Stimulated activated naive CD4-positive, alpha-beta T cell (primary cell): Measurements from ENCODE around the gene DUSP11.
"Not testable (repeated sequence)": the region's sequence is repeated elsewhere in the genome, so short reads cannot be mapped to it uniquely, and the experiment has no call there.

Experiments used
- DNase-seq, 6 experiments: peaks; one replicate each; lab custom pipeline; 2025; lab: John Stamatoyannopoulos, UW

DUSP11 gene

GRCh38 chr2:73772819-73773218, 7.1 kb downstream of the DUSP11 start:
- DNase-seq, result no peak

GRCh38 chr2:73770725-73771124, 9.2 kb downstream of the DUSP11 start:
- no peak for DNase-seq

GRCh38 chr2:73766994-73767393, 12.9 kb downstream of the DUSP11 start:
- DNase-seq, result no peak

- no peak for DNase-seq
Measured at GRCh38 chr2:73766349-73766748, 13.6 kb downstream of the DUSP11 start.

- no peak for DNase-seq
Measured at GRCh38 chr2:73764945-73765344, 15.0 kb downstream of the DUSP11 start.

GRCh38 chr2:73762571-73762970, 17.3 kb downstream of the DUSP11 start:
- no peak for DNase-seq

GRCh38 chr2:73759904-73760303, 20.0 kb downstream of the DUSP11 start:
- DNase-seq, result no peak

GRCh38 chr2:73759285-73759764, 20.6 kb downstream of the DUSP11 start:
- no peak for DNase-seq

GRCh38 chr2:73754332-73754731, 25.6 kb downstream of the DUSP11 start:
- DNase-seq, result not testable (repeated sequence)

- DNase-seq, result no peak
Measured at GRCh38 chr2:73749314-73749713, 30.6 kb downstream of the DUSP11 start.

GRCh38 chr2:73746877-73747208, 33.1 kb downstream of the DUSP11 start:
- DNase-seq, result no peak

- DNase-seq, result no peak
Measured at GRCh38 chr2:73746015-73746876, 33.7 kb downstream of the DUSP11 start.

GRCh38 chr2:73740767-73741166, 39.1 kb downstream of the DUSP11 start:
- DNase-seq, result no peak

- no peak for DNase-seq
Measured at GRCh38 chr2:73739101-73739500, 40.8 kb downstream of the DUSP11 start.

- DNase-seq, result peak; percentile 86 to 94 (median 92)
Measured at GRCh38 chr2:73736855-73737779, 42.8 kb downstream of the DUSP11 start, which contains the start of gene TPRKB. Gene TPRKB, minus strand, starts transcription at chr2:73737345. Its CDS starts 2,776 bp downstream, at chr2:73734569.

- DNase-seq, result no peak
Measured at GRCh38 chr2:73736378-73736777, 43.5 kb downstream of the DUSP11 start.

- DNase-seq, result no peak
Measured at GRCh38 chr2:73730810-73731209, 49.1 kb downstream of the DUSP11 start.

GRCh38 chr2:73728711-73729110, 51.2 kb downstream of the DUSP11 start:
- DNase-seq, result no peak

- DNase-seq, result no peak
Measured at GRCh38 chr2:73728043-73728442, 51.9 kb downstream of the DUSP11 start.

GRCh38 chr2:73726657-73727056, 53.2 kb downstream of the DUSP11 start:
- not testable (repeated sequence) for DNase-seq

- no peak for DNase-seq
Measured at GRCh38 chr2:73718851-73719621, 60.9 kb downstream of the DUSP11 start.

GRCh38 chr2:73718421-73718820, 61.5 kb downstream of the DUSP11 start:
- DNase-seq, result no peak
